Measurements from ENCODE around the gene AP2S1.
"Not testable (repeated sequence)": the region's sequence is repeated elsewhere in the genome, so short reads cannot be mapped to it uniquely, and the experiment has no call there.

AP2S1 gene

GRCh38 chr19:46867170-46867569, 16.5 kb upstream of the AP2S1 start:
- DNase-seq (ENCODE audit: low read depth): no peak

DNA sequence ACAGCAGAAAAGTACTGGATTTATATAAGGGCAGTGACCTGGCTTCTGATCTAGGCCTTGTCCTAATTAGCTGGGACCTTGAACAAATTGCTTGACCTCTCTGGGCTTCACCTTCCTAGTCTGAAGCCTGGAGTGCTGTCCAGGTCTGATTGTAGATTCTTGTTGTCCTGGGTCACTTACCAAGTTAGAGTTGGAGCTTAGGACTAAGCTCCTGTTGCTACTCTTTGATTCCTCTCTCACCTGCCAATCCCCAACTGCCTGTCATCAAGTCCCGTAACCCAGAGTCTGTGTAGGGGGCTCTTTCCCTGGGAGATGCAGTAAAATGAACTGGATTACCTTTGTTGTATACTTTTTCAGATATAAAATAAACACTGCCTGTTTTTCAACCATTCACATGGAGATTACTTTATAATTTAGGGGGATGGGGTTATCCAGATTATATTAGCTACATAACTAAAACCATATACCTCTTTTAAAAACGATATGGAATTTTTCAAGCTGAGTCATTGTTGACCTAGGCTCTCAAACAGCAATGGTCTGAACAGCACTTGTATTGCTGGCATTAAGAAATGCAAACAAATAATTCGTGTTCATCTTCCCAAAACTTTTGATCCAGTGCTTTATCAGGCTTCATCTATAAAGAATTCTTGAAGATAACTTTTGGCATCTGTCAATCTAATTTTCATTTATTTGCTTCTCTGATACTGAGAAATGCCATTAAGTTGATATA, 15.9 kb upstream of the AP2S1 start:
- DNase-seq (ENCODE audit: low read depth): no peak

GRCh38 chr19:46863818-46864629, 13.4 kb upstream of the AP2S1 start:
- DNase-seq (ENCODE audit: low read depth): peak; percentile 92

GRCh38 chr19:46862974-46863632, 12.5 kb upstream of the AP2S1 start:
- no peak for DNase-seq (ENCODE audit: low read depth)

DNA sequence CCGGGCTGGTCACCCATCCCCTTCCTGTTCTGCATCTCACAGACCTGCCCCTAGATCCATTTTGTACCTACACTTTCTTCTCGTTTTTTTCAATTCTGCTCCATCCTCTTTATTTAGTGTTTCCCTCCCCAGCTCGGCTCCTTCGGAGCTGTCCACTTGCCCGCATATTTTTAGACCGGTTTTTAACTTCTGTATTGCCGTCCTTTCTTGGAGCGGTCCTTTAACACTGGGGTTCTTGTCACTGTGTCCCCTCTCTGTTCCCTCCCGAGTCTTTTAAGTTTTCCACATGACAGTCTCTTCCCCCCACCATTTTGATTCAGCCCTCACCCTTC, 11.8 kb upstream of the AP2S1 start:
- DNase-seq (ENCODE audit: low read depth): no peak

DNA sequence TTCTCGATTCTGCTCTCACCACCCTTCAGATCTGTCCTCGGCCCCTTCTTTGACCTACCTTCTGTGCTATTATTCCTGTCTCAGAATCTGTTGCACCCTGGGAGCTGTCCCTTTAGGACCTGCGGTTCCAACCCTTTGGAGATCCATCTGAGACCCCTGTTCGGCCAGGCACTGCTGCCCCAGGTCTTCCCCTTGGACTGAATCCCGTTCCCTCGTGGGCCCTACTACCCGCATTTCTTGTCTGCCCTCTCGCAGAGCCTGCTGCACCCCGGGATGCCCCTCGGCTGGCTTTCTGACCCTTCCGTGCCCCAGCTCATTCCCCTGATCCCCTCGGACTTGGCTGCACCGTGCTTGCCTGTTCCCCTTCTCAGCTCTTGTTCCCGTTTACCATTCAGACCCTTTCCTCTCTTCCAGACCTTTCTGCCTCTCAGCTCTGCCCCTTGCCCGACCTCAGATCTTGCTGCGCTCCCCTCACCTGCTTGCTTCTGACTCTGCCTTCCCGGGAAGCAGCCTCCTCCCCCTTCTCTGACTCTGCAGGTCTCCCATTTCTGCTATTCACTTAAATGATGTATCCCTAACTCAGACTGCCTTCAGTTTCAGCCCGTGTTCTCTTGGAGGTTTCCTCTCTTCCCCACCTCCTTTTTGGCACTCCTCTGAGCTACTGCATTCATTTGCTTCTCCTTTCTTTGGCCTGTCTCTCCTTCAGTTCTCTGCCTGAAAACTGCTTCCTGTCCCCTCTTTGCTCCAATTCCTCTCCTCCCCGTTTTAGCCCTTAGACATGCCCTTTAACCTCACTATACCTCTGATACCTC, 11.3 kb upstream of the AP2S1 start:
- DNase-seq (ENCODE audit: low read depth): no peak

DNA sequence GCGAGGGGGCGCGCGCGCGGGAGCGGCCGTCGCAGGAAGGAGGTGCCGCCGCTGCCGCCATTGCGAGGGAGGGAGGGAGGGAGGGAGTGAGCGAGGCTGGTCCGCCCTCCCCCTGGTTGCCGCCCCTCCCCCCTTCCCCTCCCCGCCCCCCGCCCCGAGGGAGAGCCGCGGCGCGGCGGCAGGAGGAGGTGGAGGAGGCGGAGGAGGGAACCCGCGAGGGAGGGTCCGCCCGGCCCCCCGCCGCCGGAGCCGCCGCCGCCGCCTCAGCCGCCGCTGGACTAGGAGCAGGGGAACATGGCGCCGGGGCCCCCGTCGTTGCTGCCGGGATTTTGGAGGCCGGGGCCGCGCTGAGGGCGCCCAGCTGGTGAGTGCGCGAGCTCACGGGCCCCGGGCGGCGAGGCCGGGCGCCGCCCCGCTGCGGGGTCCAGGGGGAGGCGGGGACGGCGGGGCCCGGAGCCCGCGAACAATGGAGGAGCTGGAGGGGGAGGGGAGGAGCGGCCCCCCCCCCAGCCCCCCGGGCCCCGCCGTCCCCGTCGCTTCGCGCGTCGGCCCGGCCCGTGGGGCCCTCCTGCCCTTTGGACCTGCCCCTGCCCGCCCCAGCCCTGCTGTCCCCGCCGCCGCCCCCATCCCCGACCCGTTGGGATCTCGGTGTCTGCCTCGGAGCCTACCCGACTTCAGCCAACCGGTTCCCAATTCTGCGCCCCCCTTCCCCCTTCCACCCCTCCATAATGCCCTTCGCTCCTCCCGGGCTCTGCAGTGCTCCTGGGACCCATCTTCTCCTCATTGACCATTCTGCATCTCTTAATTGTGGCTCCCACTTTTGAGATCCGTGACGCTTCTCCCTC, 10.4 kb upstream of the AP2S1 start, which contains the start of gene ARHGAP35:
Gene ARHGAP35 (plus strand): TSS at position 152 of the 845 bp plus-strand sequence. CDS start 57,679 bp downstream, outside the sequence.
- DNase-seq (ENCODE audit: low read depth): no peak

DNA sequence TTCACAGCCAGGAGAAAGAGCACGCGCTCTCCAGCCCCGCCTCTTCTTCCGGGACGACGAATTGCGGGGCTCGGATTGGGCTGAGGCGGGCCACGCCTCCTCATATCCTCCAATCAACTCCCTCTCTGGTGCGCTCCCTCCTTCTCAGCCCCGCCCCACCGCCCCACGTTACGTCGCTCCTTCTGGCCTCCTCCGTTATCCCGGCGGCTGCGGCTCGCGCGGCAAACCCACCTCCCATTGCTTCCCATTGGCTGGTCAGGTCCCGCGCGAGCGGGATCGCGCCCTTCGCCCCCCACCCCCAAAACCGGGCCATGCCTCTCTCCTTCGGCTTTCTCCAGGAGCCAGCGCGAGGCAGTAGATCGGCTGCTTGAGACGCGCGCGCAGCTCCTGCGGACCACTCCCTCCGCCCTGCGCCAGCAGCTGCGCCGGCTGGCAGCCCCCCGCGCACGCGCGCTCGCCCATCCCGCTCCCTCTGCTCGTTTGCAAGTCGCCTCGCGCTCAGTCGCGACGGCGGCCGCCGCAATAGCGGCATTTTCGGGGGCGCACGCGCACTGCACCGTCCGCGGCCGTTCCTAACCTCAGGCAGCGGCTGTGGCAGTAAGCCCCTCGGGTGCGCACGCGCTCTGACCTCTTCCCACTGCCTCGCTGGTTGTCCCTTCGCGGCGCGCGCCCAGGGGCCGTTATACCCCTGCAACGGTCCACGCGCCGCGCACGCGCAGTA, 9.6 kb upstream of the AP2S1 start:
- DNase-seq (ENCODE audit: low read depth): peak; percentile 99

DNA sequence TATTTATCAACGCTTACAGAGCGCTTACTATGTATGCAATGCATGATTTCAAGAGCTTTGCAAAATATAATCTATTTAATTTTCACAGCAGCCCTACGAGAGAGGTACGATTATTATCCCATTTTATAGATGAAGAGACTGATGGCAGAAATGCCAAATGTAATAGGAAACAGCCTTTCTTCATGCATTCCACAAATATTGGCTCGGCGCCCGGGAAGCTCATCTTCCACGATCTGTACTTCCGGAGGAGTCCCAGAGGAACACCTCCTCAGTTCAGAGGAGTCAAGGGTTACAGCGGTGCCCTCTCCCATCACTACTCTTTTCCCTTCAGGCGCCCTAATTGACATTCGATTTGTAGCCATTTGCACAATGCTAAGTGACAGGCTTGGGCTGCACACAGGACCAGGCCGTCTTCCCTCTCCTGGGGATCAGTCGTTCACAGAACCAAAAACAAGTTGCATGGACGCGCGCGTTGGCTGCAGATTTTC, 9.0 kb upstream of the AP2S1 start:
- DNase-seq (ENCODE audit: low read depth): no peak

DNA sequence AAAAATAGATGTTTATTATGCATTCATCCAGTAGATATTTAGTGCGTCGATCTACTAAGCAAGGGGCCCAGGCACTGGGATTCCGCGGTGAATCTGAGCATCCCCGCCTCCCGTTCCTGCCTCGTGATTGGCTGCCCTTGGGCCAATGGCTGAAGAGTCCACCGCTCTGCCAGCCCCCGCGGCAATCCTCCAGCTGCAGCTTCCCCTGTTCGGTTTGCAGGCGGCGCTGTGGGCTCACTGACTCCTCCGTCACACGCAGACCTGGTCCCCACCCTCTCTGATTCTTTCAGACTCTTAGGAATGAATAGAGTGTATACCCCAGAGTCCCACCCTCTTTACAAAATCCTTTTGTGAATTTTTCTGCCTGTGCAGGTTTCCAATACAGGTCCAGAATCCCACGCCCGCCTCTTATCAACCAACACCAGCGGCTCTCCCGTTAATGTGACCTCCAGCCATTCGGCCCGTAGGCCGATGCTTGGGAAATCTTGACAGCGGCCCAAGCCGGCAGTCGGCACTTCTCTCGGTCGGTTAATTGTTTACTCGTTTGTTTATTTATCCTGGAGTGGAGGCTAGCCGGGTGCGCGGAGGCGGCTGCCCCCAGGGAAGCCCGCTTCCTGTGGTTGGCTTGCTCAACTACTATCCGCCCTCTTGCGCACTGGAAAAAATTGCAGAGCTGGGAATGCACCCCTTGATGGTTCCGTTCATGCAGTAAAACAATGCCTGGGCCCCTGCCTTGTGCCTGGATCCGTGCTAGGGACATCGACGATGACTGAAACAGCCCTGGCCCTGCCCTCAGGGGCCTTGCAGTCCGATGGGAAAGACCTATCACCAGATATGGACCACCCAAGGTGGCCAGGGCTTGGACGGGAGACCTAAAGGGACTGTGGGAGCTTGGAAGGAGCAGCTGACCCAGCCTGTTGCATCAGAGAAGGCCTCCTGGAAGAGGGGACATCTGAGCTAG, 5.7 kb upstream of the AP2S1 start:
- DNase-seq (ENCODE audit: low read depth): peak; percentile 86

GRCh38 chr19:46854698-46855097, 4.1 kb upstream of the AP2S1 start:
- not testable (repeated sequence) for DNase-seq (ENCODE audit: low read depth)

DNA sequence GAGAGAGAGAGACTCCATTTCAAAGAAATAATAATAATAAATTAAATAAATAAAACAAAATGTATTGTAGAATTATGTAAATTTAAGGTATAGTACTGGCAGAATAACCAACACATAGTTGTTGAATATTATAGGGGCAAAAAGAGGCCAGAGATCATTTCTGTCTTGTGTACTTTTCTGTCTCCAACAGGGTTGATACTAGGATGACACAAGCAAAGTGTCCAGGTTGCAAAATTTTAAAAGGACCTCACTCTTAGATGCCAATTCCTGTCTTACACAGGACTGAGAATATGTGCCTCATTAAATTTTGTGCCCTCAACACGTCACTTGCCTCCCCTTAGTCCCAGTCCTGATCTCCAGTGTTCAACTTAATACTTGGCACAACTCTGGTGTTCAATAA, 2.2 kb upstream of the AP2S1 start:
- no peak for DNase-seq (ENCODE audit: low read depth)

DNA sequence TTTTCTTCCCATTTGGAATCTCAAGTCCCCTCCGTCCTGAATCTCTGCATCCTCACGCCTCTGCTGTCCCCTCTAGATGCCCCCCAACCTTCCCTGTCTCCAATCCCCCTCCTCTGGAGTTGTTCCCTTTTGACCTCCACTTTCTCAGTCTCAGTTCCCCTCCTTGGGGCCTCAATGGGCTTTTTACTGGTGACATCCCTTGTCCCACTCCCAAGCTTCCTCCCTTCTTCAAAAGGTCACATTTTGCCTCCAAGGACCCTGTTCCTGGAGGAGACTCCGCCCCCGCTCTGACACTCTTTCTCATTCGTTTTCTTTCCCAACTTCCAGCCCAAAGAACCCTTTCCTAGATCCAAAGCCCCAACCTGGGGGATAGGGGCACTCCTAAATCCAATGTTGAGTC, 1.0 kb downstream of the AP2S1 start:
- DNase-seq (ENCODE audit: low read depth): no peak

DNA sequence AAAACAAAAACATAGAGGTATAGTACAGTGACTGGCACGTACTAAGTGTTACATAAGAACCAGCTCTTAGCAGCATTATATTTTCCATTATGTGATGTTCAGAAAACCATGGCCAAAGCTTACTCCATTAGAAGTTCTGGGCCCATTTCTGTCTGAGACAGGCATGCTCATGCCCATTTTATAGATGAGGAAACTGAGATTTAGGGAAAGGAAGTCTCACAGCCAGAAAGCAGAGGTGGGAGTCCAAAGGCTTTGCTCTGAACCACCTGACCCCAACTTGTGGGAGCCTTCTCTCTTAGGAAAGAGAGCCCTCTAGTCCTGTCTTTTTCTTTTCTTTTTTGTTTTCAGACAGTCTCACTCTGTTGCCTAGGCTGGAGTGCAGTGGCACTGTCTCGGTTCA, 2.3 kb downstream of the AP2S1 start:
- DNase-seq (ENCODE audit: low read depth): no peak

DNA sequence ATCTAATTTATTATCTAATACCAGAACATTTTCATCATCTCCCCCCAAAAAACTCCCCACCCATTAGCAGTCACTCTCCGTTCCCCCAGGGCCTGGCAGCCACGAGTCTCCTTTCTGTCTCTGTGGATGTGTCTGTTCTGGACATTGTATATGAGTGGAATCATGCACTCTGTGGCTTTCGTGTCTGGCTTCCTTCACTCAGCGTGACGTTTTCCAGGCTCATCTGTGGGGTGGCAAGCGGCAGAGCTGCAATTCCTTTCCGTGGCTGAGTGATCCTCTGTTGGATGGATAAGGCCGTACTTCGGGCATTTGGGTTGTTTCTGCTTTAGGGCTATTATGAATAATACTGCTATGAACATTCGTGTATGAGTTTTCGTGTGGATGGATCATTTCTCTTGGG, 3.1 kb downstream of the AP2S1 start:
- no peak for DNase-seq (ENCODE audit: low read depth)

GRCh38 chr19:46845959-46846459, 4.6 kb downstream of the AP2S1 start:
- DNase-seq (ENCODE audit: low read depth): no peak

GRCh38 chr19:46844067-46844489, 6.6 kb downstream of the AP2S1 start:
- DNase-seq (ENCODE audit: low read depth): no peak

GRCh38 chr19:46842791-46843190, 7.9 kb downstream of the AP2S1 start:
- no peak for DNase-seq (ENCODE audit: low read depth)
